GM18507 (cell line): ENCODE results near the gene DCAF11.
"Not testable (repeated sequence)": the region's sequence is repeated elsewhere in the genome, so short reads cannot be mapped to it uniquely, and the experiment has no call there.

Experiments
- DNase-seq: peaks from one replicate; pipeline ENCODE4 v3.0.0; 2011; ENCODE audit warnings: low read depth; ENCODE audit not compliant: insufficient read length; ENCODE audit errors: extremely low spot score
- FAIRE-seq: peaks from 2 replicates; lab custom pipeline; 2011; peaks lifted over from hg19 to GRCh38; lab: Jason Lieb, UNC

The DCAF11 gene

GRCh38 chr14:24094841-24095270 lies 19.7 kb upstream of the DCAF11 start:
- FAIRE-seq (no peak), DNase-seq (no peak)

GRCh38 chr14:24095271-24096068 lies 19.1 kb upstream of the DCAF11 start:
- DNase-seq (peak; percentile 87), FAIRE-seq (peak; percentile 99)

GRCh38 chr14:24096545-24097181 lies 17.9 kb upstream of the DCAF11 start:
- no peak for FAIRE-seq

GRCh38 chr14:24098229-24098926 lies 16.2 kb upstream of the DCAF11 start:
- no peak for FAIRE-seq
- no peak for DNase-seq

More at GRCh38 chr14:24096545-24097181, 17.9 kb upstream of the DCAF11 start:
- DNase-seq, result no peak

GRCh38 chr14:24098927-24099813 lies 15.4 kb upstream of the DCAF11 start:
- no peak for FAIRE-seq
- DNase-seq, result no peak

GRCh38 chr14:24100197-24100981 lies 14.2 kb upstream of the DCAF11 start:
- no peak for DNase-seq

GRCh38 chr14:24100982-24101494 lies 13.5 kb upstream of the DCAF11 start:
- DNase-seq (no peak), FAIRE-seq (no peak)

More at GRCh38 chr14:24100197-24100981, 14.2 kb upstream of the DCAF11 start:
- no peak for FAIRE-seq

- FAIRE-seq (no peak), DNase-seq (no peak)
These were observed 12.1 kb upstream of the DCAF11 start for GRCh38 chr14:24102357-24103048.

GRCh38 chr14:24103451-24103850 lies 11.1 kb upstream of the DCAF11 start:
- DNase-seq (no peak), FAIRE-seq (no peak)

- DNase-seq, FAIRE-seq: not testable (repeated sequence)
These were observed 8.9 kb upstream of the DCAF11 start for GRCh38 chr14:24105609-24106239.

- FAIRE-seq, result no peak
- DNase-seq, result no peak
These were observed 7.8 kb upstream of the DCAF11 start for GRCh38 chr14:24106672-24107271.

GRCh38 chr14:24108336-24108874 lies 6.2 kb upstream of the DCAF11 start:
- FAIRE-seq (no peak), DNase-seq (no peak)

- DNase-seq (no peak), FAIRE-seq (no peak)
These were observed 4.5 kb upstream of the DCAF11 start for GRCh38 chr14:24110060-24110459.

- DNase-seq, result no peak
- FAIRE-seq, result no peak
These were observed 4.1 kb upstream of the DCAF11 start for GRCh38 chr14:24110523-24110922.

- FAIRE-seq (no peak), DNase-seq (no peak)
These were observed 1.2 kb upstream of the DCAF11 start for GRCh38 chr14:24113379-24113800.

- FAIRE-seq (no peak), DNase-seq (no peak)
These were observed 611 bp upstream of the DCAF11 start for GRCh38 chr14:24113801-24114531.
